Stimulated activated CD4-positive, alpha-beta T cell treated with anti-CD3 and anti-CD28 coated beads, Interleukin-12 subunit alpha, Interleukin-12 subunit beta, amount 100 ng/mL, for 4 hours (primary cell): ENCODE measurements around the gene PRICKLE4.
"Not testable (repeated sequence)": the region's sequence is repeated elsewhere in the genome, so short reads cannot be mapped to it uniquely, and the experiment has no call there.

Experiments used
- DNase-seq: peaks from one replicate; pipeline ENCODE4 v3.0.0-alpha.2; 2020

PRICKLE4 gene

GRCh38 chr6:41746107-41746506 is 34.5 kb upstream of the PRICKLE4 start:
- DNase-seq, result no peak

- DNase-seq, result no peak
Observed at GRCh38 chr6:41747256-41748101, 33.1 kb upstream of the PRICKLE4 start, which contains the start of gene PGC. PGC (minus strand) TSS chr6:41747397; CDS start chr6:41747334, 63 bp downstream.

DNA sequence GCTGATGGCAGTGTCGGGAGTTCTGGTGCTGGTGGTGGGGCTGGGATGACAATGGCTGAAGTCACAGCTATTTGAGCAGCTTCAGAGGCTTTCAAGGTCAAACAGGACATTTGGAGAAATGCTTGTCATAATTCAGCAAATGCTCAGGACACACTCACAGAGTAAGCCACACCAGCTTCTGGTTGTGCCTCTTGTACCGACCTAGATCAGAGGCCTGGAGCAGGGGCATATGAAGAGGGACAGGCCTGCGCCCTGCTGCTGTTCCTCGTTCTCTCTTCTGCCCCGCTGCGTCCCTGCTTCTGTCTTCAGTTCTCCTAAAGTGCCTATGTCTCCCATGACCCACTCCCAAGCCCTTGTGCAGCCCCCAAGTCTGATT is 32.5 kb upstream of the PRICKLE4 start:
- DNase-seq, result no peak

DNA sequence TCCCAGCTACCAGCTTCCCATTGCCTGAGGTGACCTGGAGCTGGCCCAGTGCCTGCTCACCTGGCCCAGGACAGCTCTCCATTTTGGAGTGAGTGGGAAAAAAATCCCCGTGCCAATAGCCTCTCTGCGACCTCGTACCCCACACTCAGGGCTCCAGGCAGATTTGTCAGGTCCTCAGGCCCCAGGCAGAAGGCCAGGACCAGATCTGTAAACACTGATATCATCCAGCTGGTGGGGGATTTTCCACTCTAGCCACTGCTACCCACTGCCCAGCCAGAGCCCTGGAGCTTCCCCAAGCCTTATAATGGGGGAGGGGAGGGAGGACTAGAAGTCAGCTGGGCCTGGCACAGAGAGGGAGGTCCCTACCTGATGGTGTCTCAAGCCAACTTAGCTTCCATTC is 32.0 kb upstream of the PRICKLE4 start:
- DNase-seq, result no peak

- no peak for DNase-seq
Observed at GRCh38 chr6:41750374-41750773, 30.2 kb upstream of the PRICKLE4 start.

GRCh38 chr6:41755895-41756294 is 24.7 kb upstream of the PRICKLE4 start:
- no peak for DNase-seq

DNA sequence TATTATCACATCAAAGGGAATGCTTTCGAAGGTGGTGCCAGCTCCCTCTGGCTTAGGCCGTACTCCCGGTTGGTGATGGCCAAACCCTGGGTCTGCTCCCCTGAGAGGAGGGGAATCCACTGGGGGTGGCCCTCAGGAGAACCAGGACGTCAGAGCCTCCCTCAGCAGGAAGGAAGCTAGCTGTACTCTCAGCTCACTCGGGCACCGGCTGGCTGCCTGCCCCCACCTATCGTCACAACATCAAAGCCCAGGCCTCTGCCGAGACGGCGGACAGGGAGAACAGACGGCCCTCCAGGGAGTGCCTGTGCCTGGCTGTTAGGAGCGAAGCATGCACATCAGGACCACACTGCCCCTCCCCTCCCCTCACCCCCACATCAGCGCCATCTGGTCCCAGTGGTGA is 24.2 kb upstream of the PRICKLE4 start:
- no peak for DNase-seq

DNA sequence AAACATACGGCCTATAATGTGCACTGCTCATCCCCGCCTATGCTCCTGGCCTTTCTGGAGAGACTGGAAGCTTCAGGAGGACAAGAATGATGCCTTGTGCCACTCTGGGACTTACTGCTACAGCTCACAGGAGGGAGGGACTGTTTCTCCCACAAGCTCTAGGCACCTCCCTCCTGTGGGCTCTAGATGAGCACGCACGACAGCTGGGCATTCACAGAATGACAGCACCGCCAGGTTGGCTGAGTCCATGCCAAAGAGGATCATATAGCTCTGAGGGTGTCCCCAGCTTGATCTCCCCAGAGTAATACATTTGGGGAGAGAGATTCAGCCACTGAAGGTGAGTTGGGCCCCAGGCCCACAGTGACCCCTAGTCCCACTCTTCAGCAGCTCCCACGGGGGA is 23.3 kb upstream of the PRICKLE4 start:
- DNase-seq, result no peak

DNA sequence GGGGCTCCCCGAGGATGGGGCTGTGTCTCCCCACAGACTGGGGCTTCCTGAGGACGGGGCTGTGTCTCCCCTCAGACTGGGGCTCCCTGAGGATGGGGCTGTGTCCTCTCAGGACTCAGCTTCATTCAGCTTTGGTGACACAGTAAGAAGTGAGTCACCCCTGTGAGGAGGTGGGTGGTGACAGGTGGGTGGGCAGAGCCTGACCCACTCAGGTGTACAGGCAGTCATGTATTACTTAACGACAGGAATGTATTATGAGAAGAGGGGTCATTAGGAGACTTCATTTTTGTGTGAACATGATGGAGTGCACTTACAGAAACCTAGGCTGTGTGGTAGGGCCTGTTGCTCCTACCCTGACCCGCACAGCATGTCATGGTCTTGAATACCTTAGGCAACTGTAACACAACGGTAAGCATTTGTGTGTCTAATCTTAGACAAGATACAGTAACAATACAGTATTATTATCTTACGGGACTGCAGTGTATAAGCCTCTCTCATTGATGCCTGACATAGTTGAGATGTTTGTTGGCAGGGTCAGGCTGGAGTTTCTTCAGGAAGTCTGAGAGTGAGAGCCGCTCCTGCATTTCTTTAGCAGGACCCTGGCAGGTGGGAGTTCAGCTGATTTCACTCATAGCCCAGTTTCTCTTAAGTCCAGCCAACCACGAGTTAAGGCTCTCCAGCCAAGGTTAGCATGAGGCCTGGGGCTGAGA is 22.5 kb upstream of the PRICKLE4 start:
- no peak for DNase-seq

DNA sequence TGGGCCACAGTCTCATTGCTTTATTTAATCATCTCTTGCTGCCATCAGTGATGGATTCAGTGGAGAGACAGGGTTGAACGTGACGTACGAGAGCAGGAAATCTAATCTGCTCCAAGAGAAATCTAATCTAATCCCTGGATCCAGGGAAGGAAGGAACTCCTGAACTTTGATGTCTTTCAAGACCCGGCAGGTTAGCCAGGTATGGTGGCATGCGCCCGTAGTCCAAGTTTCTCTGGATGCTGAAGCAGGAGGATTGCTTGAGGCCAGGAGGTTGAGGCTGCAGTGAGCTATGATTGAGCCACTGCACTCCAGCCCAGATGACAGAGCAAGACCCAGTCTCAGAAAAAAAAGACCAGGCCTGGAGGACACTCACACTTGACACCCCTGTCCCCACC is 21.9 kb upstream of the PRICKLE4 start:
- DNase-seq, result no peak

DNA sequence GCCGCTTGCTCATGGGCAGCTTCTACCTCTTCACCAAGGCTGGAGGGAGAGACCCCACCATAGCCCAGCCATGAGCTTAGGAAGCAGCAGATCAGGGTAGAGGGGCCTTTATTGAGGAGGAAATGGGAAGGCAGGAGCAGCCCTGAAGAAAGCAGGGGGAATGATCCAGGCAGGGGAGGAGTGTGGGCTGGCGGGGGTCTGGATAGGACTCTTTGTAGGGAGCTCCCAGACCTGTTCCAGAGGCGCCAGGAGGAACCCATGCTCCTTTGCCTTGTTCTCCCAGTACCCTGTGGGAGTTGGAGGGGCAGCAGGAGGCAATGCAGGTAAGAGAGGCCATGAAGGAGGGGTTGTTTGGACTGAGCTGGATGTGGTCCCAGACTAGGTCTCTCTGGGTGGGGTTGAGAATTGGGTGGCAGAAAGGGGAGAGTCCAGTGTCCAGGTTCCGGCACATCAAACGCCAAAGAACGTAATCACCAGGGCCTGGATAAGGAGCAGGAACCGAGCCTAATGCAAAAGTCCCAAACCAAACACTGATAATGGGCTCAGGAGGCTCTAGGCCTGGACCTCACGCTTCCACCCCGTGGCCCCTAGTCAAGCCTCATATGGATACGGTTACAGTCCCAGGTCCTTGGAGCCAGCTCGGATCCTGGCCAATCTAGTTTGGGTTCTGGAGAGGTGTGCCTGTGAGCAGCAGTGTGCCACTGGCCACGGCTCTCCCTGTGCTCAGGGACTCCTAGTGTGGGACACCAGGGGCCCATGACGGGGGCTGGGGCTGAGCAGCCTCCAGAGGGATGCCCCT is 21.3 kb upstream of the PRICKLE4 start:
- DNase-seq, result no peak

GRCh38 chr6:41759905-41760579 is 20.5 kb upstream of the PRICKLE4 start:
- DNase-seq, result no peak

DNA sequence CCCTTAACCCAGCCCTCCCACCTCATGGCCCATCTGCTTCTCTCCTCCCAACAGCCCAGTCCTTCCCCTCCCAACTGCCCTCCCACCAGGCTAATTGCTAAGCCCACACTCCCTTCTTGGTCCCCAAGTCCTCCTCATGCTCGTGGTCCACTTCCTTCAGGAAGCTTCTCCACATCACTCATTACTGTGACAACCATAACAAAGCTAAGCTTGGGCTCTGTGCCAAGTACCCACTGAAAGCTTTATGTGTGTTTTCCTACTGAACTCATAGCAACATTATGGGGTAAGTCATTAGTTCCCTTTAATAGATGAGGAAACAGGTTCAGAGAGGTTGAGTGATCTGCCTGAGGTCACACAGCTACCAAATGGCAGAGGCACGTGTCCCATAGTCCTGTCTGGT is 17.1 kb upstream of the PRICKLE4 start:
- no peak for DNase-seq

GRCh38 chr6:41766043-41766664 is 14.4 kb upstream of the PRICKLE4 start:
- DNase-seq, result not testable (repeated sequence)

- DNase-seq, result no peak
Observed at GRCh38 chr6:41767112-41767833, 13.3 kb upstream of the PRICKLE4 start.

DNA sequence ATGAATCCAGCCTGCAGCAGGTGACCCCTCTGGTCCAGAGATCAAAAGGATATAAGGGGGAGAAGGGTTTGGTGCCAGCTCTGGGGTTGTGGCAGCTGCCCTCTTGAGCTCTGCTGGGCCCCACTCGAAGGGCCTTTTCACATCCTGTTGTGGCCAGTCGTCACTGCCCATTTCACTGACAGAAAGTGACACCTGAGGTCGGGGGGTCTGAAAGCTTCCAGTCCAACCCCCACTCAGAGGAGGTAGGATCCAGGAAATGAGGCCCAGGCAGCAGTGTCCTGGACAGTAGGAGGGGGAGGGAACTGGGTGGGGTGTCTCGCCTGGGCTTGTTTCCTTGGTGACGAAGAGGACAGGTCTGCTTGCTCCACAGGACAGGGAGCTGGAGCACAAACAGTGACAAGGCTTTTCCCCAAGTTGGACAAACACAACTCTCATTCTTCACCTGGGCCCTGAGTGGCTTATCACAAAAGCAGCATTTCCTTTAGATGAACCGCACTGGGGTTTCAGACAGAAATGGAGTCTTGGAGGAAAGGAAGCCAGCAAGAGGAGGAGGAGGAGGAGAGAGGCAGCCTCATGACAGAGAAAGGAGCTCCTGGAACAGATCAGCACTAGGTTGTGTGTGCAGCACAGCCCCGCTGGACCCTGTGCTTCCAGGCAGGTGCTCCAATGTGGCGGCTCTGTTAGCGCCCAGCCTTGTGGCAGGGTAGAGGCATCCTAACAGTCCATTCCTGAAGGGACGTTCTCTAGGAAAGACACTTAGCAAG is 11.9 kb upstream of the PRICKLE4 start:
- no peak for DNase-seq

DNA sequence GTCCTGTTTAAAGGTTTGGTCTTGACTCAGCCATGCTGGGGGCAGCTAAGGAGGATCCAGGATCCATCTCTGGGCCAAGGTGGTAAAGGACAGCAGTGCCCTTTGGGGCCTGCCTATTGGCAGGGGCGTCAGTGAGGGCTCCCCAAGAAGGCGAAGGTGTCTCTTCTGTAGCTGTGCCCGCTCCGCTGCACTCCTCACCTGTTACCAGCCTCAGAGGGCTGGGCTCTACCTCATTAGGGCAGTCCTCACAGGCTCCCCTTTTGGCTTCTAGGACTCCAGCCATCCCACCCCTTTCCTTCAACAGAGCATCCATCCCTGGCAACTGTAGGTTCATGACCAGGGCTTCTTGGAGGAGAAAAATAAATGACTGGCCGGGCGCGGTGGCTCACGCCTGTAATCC is 11.2 kb upstream of the PRICKLE4 start:
- DNase-seq, result no peak

DNA sequence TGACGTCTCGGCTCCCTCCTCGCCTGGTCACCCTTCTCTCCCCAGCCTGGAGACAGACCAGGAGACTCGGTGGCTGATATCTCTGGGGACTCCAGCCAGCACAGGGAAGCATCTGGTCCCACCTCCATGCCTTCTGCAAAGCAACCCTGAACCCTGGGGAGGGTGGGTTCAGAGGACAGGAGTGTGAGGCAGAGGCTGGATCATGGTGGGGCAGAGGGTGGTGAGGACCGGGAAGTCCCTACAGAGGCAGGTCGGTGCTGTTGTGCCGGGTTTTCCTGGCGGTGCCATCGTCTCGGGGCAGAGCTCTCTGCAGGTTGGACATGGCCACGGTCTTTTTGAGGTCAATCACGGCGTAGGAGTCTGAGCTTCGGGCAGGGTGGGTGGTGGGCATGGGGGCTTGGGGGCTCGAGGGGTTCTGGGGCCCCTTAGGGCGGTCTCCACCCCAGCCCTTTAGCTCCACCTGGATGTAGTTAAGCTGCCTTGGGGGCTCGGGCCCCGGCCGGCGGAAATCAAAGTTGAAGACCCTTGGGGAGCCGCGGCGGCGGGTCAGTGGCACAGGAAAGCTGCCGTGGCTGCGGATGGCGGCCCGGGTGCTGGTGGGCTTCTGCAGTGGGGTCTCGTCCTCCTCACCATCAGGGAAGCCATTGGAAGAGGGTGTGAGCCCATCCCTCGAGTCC is 10.1 kb upstream of the PRICKLE4 start:
- no peak for DNase-seq

DNA sequence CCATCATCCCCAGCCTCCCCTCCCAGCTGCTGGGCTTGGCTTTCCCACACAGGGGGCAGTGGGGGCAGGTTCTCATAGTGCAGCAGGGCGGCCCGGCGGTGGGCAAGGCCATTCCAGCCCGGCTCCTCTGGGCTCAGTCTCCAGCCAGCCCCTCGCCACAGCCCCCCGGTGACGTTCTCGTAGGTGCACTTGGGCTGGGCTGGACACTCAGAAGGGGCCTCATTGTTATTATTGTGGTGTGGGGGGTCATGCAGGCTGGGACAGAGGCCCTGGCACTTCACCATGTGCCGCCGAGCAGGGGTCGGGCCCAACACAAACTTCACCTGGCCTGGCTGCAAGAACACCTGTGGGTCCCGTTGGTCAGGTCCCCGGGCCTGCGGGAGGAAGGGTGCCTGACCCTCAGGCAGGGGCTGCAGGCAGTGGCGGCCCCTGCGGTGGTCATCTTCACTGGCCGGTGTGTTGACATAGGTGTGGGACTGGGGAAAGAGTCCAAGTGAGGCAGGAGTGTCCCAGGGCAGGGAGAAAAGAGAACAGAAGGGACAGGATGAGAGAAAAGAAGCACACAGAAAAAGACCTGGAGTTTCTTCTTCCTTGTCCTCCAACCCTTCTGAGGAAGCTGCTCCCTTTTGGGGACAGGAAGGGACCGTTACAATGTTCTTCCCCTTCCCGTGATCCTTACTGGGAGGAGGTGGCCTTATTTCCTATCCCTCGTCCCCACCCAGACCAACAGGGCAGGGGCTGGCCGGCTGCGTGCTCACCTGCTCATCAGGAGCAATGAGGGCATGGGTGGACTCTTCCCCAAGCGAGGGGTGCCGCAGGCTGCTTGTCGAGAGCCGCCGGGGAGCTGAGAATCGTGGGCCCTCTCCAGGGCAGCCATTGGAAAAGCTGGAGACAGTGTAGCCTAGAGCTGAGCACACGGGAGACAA is 9.3 kb upstream of the PRICKLE4 start:
- DNase-seq, result no peak
